Endodermal cell (in vitro differentiated cells): ENCODE data around the gene UBXN10. TPM values are rescaled to one million over a fixed set of nuclear protein-coding genes. Genes with fewer than 3 reads are reported as not detected.

Experiments
- DNase-seq: peaks from one replicate; pipeline ENCODE4 v3.0.0-alpha.2; 2017
- H3K27ac ChIP-seq: 2 replicates; pipeline ENCODE4 v1.5.1; 2013; ENCODE audit warnings: mild to moderate bottlenecking, low read depth, low read length, moderate library complexity
- H3K27me3 ChIP-seq: 2 replicates; pipeline ENCODE4 v1.6.1; 2013; ENCODE audit warnings: mild to moderate bottlenecking, low read length, moderate library complexity; ENCODE audit not compliant: insufficient read depth, control insufficient read depth, poor library complexity, severe bottlenecking
- H3K36me3 ChIP-seq: 2 replicates; pipeline ENCODE4 v1.7.0; 2013; ENCODE audit warnings: mild to moderate bottlenecking, low read length, moderate library complexity; ENCODE audit not compliant: control insufficient read depth, insufficient read depth
- H3K4me1 ChIP-seq: one replicate; pipeline ENCODE4 v1.7.0; 2013; ENCODE audit warnings: low read length; ENCODE audit not compliant: control insufficient read depth, insufficient read depth
- H3K4me3 ChIP-seq: 2 replicates; pipeline ENCODE4 v1.5.1; 2013; ENCODE audit warnings: mild to moderate bottlenecking, low read length, moderate library complexity
- H3K9ac ChIP-seq: 2 replicates; pipeline ENCODE4 v1.6.1; 2013; ENCODE audit warnings: mild to moderate bottlenecking, low read length, moderate library complexity; ENCODE audit not compliant: poor library complexity, severe bottlenecking; ENCODE audit errors: extremely low read depth
- H3K9me3 ChIP-seq: 2 replicates; pipeline ENCODE4 v1.6.1; 2013; ENCODE audit warnings: mild to moderate bottlenecking, low read length, moderate library complexity; ENCODE audit not compliant: control insufficient read depth
- H3K27ac Mint-ChIP-seq: 2 replicates; pipeline ENCODE4 v1.8.0; 2020; ENCODE audit warnings: mixed read lengths
- H3K27me3 Mint-ChIP-seq: 2 replicates; pipeline ENCODE4 v1.8.0; 2021; ENCODE audit warnings: mild to moderate bottlenecking, mixed read lengths; ENCODE audit not compliant: insufficient read depth
- H3K36me3 Mint-ChIP-seq: 2 replicates; pipeline ENCODE4 v1.8.0; 2020; ENCODE audit warnings: low read depth, mixed read lengths
- H3K4me1 Mint-ChIP-seq: 2 replicates; pipeline ENCODE4 v1.8.0; 2020; ENCODE audit warnings: mixed read lengths
- H3K4me3 Mint-ChIP-seq: 2 replicates; pipeline ENCODE4 v1.8.0; 2020; ENCODE audit warnings: mild to moderate bottlenecking, moderate library complexity, mixed read lengths
- H3K9me3 Mint-ChIP-seq: 2 replicates; pipeline ENCODE4 v1.8.0; 2020; ENCODE audit warnings: mild to moderate bottlenecking, mixed read lengths
- CTCF ChIP-seq: fragments of 200-600 bp; sonication (generic); conservative IDR thresholded peaks from 2 replicates; pipeline ENCODE4 v1.5.0; 2021; ENCODE audit warnings: antibody characterized with exemption, mild to moderate bottlenecking
- WGBS, 2 experiments: methylation state at CpG; one replicate each; pipeline versions ENCODE4 v1.1.5 to v1.1.7; 2013; ENCODE audit warnings: missing lambda C conversion rate in 2 of 2, mixed read lengths in 1 of 2; ENCODE audit not compliant: insufficient coverage in 1 of 2, insufficient read length in 1 of 2; 5-methylcytosine and 5-hydroxymethylcytosine counted together
- total RNA-seq, 2 donors: library from RNA; stranded (reverse); fragmentation: NEBNext Ultra II Directional in 1 of 2; extraction: Animal tissue kit (Norgen Biotek cat#: 25700) in 1 of 2; gene quantifications; 2 replicates in 1 of 2; 3 replicates in 1 of 2; pipeline ENCODE4 v1.2.1, GENCODE V29; 2021

UBXN10 gene
- total RNA-seq, 2 donors from 2014 or later = 1.7 to 2.6 TPM

GRCh38 chr1:20240012-20240411, 54.1 kb downstream of the UBXN10 start:
- H3K9me3 ChIP-seq = no peaks in the 10 kb centered on the region
- no peak overlapping the region for H3K27ac ChIP-seq
- no peaks in the 10 kb centered on the region for H3K36me3 ChIP-seq
- WGBS, 2 experiments = 84 to 86% methylated on average over 2 of the region's 2 CpGs
- Mint-ChIP-seq H3K27me3 (peaks cover 12% of the 10 kb centered on the region), H3K9me3 (no peaks in the 10 kb centered on the region), H3K27ac (no peak overlapping the region), H3K4me1 (peaks cover 7% of the 10 kb centered on the region), H3K4me3 (no peak overlapping the region), H3K36me3 (no peaks in the 10 kb centered on the region)
- no peak overlapping the region for H3K9ac ChIP-seq
- DNase-seq = no peak
- peaks cover 7% of the 10 kb centered on the region for H3K4me1 ChIP-seq
- peaks cover 5% of the 10 kb centered on the region for H3K27me3 ChIP-seq
- H3K4me3 ChIP-seq = no peak overlapping the region
- no peak for TF ChIP-seq CTCF

- Histone ChIP-seq H3K27me3 (peaks cover 5% of the 10 kb centered on the region), H3K4me3 (no peak overlapping the region), H3K4me1 (no peaks in the 10 kb centered on the region), H3K27ac (no peak overlapping the region), H3K36me3 (no peaks in the 10 kb centered on the region), H3K9me3 (no peaks in the 10 kb centered on the region), H3K9ac (no peak overlapping the region)
- Mint-ChIP-seq H3K4me1 (peaks cover 5% of the 10 kb centered on the region), H3K27ac (no peak overlapping the region), H3K4me3 (no peak overlapping the region), H3K36me3 (no peaks in the 10 kb centered on the region), H3K27me3 (peaks cover 17% of the 10 kb centered on the region), H3K9me3 (no peaks in the 10 kb centered on the region)
- no peak for DNase-seq
- peak; percentile 31 for TF ChIP-seq CTCF
- 95 to 98% methylated on average over 28 to 37 of the region's 37 CpGs for WGBS, 2 experiments
Measured at GRCh38 chr1:20242890-20243479, 57.1 kb downstream of the UBXN10 start.

Other genes starting within 250 kb of the UBXN10 start
- gene PLA2G2A, start 206.5 kb upstream of the UBXN10 start, total RNA-seq = 1 to 10 TPM in 1 of 2 donors, not detected in 1; 1.0 TPM
- not detected for gene PLA2G5, start 115.9 kb upstream of the UBXN10 start, total RNA-seq
- gene PLA2G2D, start 66.6 kb upstream of the UBXN10 start, total RNA-seq = not detected
- gene PLA2G2F, start 46.8 kb upstream of the UBXN10 start, total RNA-seq = not detected
- gene PLA2G2C, start 422 bp downstream of the UBXN10 start, total RNA-seq = not detected
- gene VWA5B1, start 104.8 kb downstream of the UBXN10 start, total RNA-seq = under 1 TPM in 1 of 2 donors, not detected in 1; 0.44 TPM